NCI-H510A treated with DMSO at 0.1 percent for 48 hours (cell line): Measurements from ENCODE around the gene ZDHHC4.
"Not testable (repeated sequence)": the region's sequence is repeated elsewhere in the genome, so short reads cannot be mapped to it uniquely, and the experiment has no call there.

Experiments used
- DNase-seq: peaks from one replicate; lab custom pipeline; 2025; lab: John Stamatoyannopoulos, UW

Gene ZDHHC4

GRCh38 chr7:6562106-6562505, 15.1 kb upstream of the ZDHHC4 start:
- DNase-seq: no peak

GRCh38 chr7:6563936-6564770, 13.1 kb upstream of the ZDHHC4 start:
- DNase-seq: no peak

- no peak for DNase-seq
Measured at GRCh38 chr7:6565655-6566054, 11.6 kb upstream of the ZDHHC4 start.

- DNase-seq: no peak
Measured at GRCh38 chr7:6567886-6568285, 9.4 kb upstream of the ZDHHC4 start.

- DNase-seq: peak; percentile 13
Measured at GRCh38 chr7:6571160-6571779, 6.0 kb upstream of the ZDHHC4 start.

- DNase-seq: no peak
Measured at GRCh38 chr7:6575281-6576023, 1.8 kb upstream of the ZDHHC4 start.

GRCh38 chr7:6576024-6576866, 1.0 kb upstream of the ZDHHC4 start:
- DNase-seq: no peak

- DNase-seq: not testable (repeated sequence)
Measured at GRCh38 chr7:6576867-6577368, 336 bp upstream of the ZDHHC4 start.

GRCh38 chr7:6578114-6579084, 1.1 kb downstream of the ZDHHC4 start:
- DNase-seq: no peak

- DNase-seq: no peak
Measured at GRCh38 chr7:6579446-6579845, 2.2 kb downstream of the ZDHHC4 start.

- DNase-seq: not testable (repeated sequence)
Measured at GRCh38 chr7:6585746-6586432, 8.6 kb downstream of the ZDHHC4 start.

GRCh38 chr7:6588566-6588965, 11.3 kb downstream of the ZDHHC4 start:
- no peak for DNase-seq

GRCh38 chr7:6589151-6589828, 12.0 kb downstream of the ZDHHC4 start:
- no peak for DNase-seq

GRCh38 chr7:6589829-6590644, 12.8 kb downstream of the ZDHHC4 start, which contains the start of gene INTS15:
Gene INTS15, plus strand, starts transcription at chr7:6590021. Its CDS starts 263 bp downstream, at chr7:6590284.
- DNase-seq: peak; percentile 79

GRCh38 chr7:6590645-6591110, 13.4 kb downstream of the ZDHHC4 start:
- no peak for DNase-seq

GRCh38 chr7:6600093-6600492, 22.8 kb downstream of the ZDHHC4 start:
- DNase-seq: no peak

- no peak for DNase-seq
Measured at GRCh38 chr7:6604458-6604857, 27.2 kb downstream of the ZDHHC4 start.
